A673 (cell line): ENCODE results near the gene UBE3A. TPM values are rescaled to one million over a fixed set of nuclear protein-coding genes. Genes with fewer than 3 reads are reported as not detected.
A peak's percentile ranks its signal among the peaks of the same experiment; 100 is the strongest.

Experiments
- BruUV-seq: library from RNA; stranded (reverse); fragments of 400-500 nt; replicated peaks from 2 replicates; lab custom pipeline; 2021; lab: Mats Ljungman, UMichigan
- CTCF ChIA-PET: fragments of 300-600 bp; sonication (Branson Sonifier 250); formaldehyde crosslinking; loops from one replicate; lab custom pipeline; 2022; ENCODE audit warnings: antibody characterized with exemption; lab: Charles Lee
- POLR2A ChIA-PET: fragments of 300-600 bp; sonication (Branson Sonifier 250); formaldehyde crosslinking; loops from one replicate; lab custom pipeline; 2022; ENCODE audit warnings: antibody characterized with exemption; ENCODE audit not compliant: low non-redundant PET; lab: Charles Lee
- DNase-seq: peaks from one replicate; pipeline ENCODE4 v3.0.0-alpha.2; 2015; ENCODE audit warnings: low spot score
- H3K27ac ChIP-seq: fragments of 200-600 bp; sonication (generic); 2 replicates; pipeline ENCODE4 v1.5.1; 2016; ENCODE audit warnings: mixed run types, low read depth, mild to moderate bottlenecking, mixed read lengths, antibody characterized with exemption, low read length; ENCODE audit not compliant: poor library complexity, severe bottlenecking
- H3K27me3 ChIP-seq: fragments of 200-600 bp; sonication (generic); replicated peaks from 2 replicates; pipeline ENCODE4 v1.6.1; 2017; ENCODE audit warnings: mixed run types, low read depth, mild to moderate bottlenecking, mixed read lengths, antibody characterized with exemption, low read length; ENCODE audit not compliant: insufficient read depth, poor library complexity
- H3K36me3 ChIP-seq: fragments of 200-600 bp; sonication (generic); 2 replicates; pipeline ENCODE4 v1.6.1; 2016; ENCODE audit warnings: mixed run types, mild to moderate bottlenecking, mixed read lengths, antibody characterized with exemption, low read length; ENCODE audit not compliant: insufficient read depth, poor library complexity, severe bottlenecking
- H3K4me1 ChIP-seq: fragments of 200-600 bp; sonication (generic); 2 replicates; pipeline ENCODE4 v1.6.1; 2017; ENCODE audit warnings: mixed run types, mild to moderate bottlenecking, mixed read lengths, antibody characterized with exemption, low read length; ENCODE audit not compliant: insufficient read depth, poor library complexity, severe bottlenecking
- H3K4me3 ChIP-seq: fragments of 200-600 bp; sonication (generic); 2 replicates; pipeline ENCODE4 v1.5.1; 2016; ENCODE audit warnings: low read depth, mixed run types, mild to moderate bottlenecking, mixed read lengths, low read length; ENCODE audit not compliant: poor library complexity, severe bottlenecking
- H3K9me3 ChIP-seq: fragments of 200-600 bp; sonication (generic); 2 replicates; pipeline ENCODE4 v1.6.1; 2016; ENCODE audit warnings: mixed run types, low read depth, mild to moderate bottlenecking, mixed read lengths, antibody characterized with exemption, low read length; ENCODE audit not compliant: poor library complexity, severe bottlenecking
- EZH2 ChIP-seq: fragments of 200-600 bp; sonication (generic); IDR thresholded peaks from 2 replicates; pipeline ENCODE4 v1.6.1; 2017; ENCODE audit warnings: borderline replicate concordance, low read depth, mild to moderate bottlenecking, mixed read lengths, antibody characterized with exemption, low read length; ENCODE audit not compliant: poor library complexity, severe bottlenecking
- intact Hi-C: fragments of 100-400 bp; cut with micrococcal nuclease; formaldehyde crosslinking; loops from one replicate; pipeline ENCODE4 v1.10.0; 2022; ENCODE audit not compliant: unreplicated experiment
- total RNA-seq: library from RNA; stranded (reverse); gene quantifications from 2 replicates; pipeline ENCODE4 v1.2.3, GENCODE V29; 2021
- TF ChIP-seq, protein P1 (sequence below): fragments of 300-800, 200-600 bp; sonication (generic); conservative IDR thresholded peaks from 2 replicates; pipeline ENCODE4 v1.5.1; 2017; ENCODE audit warnings: low read depth, mild to moderate bottlenecking, antibody characterized with exemption, low read length, moderate library complexity, mixed read lengths

UBE3A gene
- total RNA-seq, 1 experiment from 2014 or later: 104 TPM

DNA sequence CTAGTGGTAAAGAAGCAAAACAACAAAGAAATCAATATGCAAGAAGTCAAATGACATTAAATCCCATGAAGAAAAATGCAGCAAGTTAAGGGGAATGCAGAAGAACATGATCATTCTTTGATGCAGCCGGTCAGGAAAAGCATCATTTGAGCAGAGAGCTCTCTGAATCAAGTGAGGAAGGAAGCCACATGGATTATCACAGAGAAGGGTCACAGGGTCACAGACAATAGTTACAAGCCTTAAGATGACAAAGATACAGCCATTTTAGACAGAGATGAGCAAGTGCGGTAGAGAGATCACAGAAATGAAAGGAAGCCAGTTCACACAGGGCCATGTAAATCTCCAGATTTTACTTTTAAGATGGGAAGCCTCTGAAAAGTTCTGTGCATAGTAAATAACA, 43.9 kb downstream of the UBE3A start:
- TF ChIP-seq EZH2: no peak
- TF ChIP-seq, protein P1, sequence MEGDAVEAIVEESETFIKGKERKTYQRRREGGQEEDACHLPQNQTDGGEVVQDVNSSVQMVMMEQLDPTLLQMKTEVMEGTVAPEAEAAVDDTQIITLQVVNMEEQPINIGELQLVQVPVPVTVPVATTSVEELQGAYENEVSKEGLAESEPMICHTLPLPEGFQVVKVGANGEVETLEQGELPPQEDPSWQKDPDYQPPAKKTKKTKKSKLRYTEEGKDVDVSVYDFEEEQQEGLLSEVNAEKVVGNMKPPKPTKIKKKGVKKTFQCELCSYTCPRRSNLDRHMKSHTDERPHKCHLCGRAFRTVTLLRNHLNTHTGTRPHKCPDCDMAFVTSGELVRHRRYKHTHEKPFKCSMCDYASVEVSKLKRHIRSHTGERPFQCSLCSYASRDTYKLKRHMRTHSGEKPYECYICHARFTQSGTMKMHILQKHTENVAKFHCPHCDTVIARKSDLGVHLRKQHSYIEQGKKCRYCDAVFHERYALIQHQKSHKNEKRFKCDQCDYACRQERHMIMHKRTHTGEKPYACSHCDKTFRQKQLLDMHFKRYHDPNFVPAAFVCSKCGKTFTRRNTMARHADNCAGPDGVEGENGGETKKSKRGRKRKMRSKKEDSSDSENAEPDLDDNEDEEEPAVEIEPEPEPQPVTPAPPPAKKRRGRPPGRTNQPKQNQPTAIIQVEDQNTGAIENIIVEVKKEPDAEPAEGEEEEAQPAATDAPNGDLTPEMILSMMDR: no peak
- Histone ChIP-seq H3K4me1 (peaks cover 19% of the 10 kb centered on the region), H3K4me3 (no peak overlapping the region), H3K27ac (no peak overlapping the region), H3K9me3 (peaks cover 3% of the 10 kb centered on the region), H3K36me3 (peaks cover 4% of the 10 kb centered on the region), H3K27me3 (no peaks in the 10 kb centered on the region)
- CTCF ChIA-PET: no interaction called here
- POLR2A ChIA-PET: no interaction called here
- intact Hi-C loops: no loop called here
- peak; percentile 22 for DNase-seq
- BruUV-seq: no TSS peak

DNA sequence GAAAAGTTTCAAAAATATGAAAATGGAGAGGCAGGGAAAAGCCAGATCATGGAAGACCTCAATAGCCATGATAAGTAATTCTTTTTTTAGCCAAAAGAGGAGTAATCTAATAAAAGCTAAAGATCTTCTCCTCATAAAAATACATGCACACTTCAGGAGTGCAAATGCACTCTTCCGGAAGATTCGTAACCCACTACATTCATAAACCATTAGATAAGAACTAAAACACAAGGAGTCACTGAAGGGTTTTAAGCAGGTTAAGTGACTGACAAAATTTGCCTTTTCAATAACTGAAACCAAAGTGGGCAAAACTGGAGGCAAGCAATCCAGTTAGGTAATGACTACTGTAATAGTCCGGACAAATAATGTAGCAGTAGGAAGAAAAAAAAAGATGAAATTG, 46.0 kb downstream of the UBE3A start:
- BruUV-seq: no TSS peak
- Histone ChIP-seq H3K4me1 (peaks cover 19% of the 10 kb centered on the region), H3K27ac (peak overlapping the region; percentile 71), H3K27me3 (no peaks in the 10 kb centered on the region), H3K9me3 (peaks cover 10% of the 10 kb centered on the region), H3K36me3 (peaks cover 4% of the 10 kb centered on the region), H3K4me3 (no peak overlapping the region)
- no peak for DNase-seq
- CTCF ChIA-PET: no interaction called here
- TF ChIP-seq EZH2: no peak
- TF ChIP-seq, protein P1: no peak
- intact Hi-C loops: no loop called here
- POLR2A ChIA-PET: no interaction called here

DNA sequence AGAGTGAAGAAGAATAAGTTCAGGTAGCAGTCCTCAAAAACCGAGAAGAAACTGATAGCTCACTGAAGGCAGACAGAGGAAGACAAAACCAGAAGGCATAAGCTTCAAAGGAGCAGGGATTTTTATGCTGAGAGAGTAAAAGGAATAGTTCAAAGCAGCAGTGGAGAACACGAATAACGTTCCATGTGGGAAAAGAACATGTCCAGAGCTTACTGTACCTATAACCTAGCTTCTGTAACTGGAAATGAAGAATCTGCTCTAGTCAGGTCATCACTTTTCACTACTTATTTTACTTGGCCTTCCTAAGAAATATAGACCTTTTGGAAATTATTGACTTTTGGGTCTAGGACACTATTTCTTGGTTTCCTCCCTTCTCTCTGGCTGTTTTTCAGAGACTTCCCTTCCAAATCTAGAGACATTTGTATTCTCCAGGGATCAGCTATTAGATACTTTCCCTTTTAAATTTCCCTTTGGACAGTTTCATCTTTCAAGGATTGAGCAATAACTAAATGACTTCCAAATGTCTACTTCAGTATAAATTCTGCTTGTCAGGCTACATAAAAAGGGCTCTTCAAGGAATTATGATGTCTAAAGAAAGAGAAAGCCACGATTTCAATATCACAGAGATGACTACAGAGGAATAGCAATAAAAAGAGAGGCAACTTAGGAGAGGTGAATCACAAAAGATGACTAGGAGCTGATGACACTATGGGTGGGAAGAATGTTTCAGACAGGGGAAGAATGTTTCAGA, 46.7 kb downstream of the UBE3A start:
- no peaks in the 10 kb centered on the region for H3K27me3 ChIP-seq
- peak overlapping the region; percentile 71 for H3K27ac ChIP-seq
- H3K4me1 ChIP-seq: peaks cover 15% of the 10 kb centered on the region
- H3K4me3 ChIP-seq: no peak overlapping the region
- TF ChIP-seq, protein P1: no peak
- TF ChIP-seq EZH2: no peak
- CTCF ChIA-PET: no interaction called here
- intact Hi-C loops: no loop called here
- POLR2A ChIA-PET: no interaction called here
- H3K9me3 ChIP-seq: peaks cover 10% of the 10 kb centered on the region
- peak; percentile 67 for DNase-seq
- no TSS peak for BruUV-seq
- H3K36me3 ChIP-seq: peaks cover 4% of the 10 kb centered on the region
